ENCODE data around the gene CFAP54.
"Not testable (repeated sequence)": the region's sequence is repeated elsewhere in the genome, so short reads cannot be mapped to it uniquely, and the experiment has no call there.

Gene CFAP54

GRCh38 chr12:96489392-96490056 is at the start of gene CFAP54:
TSS of gene CFAP54 (plus strand) at chr12:96489577. CDS start at chr12:96489610, 33 bp downstream.
- DNase-seq (ENCODE audit: low read depth, low spot score) = no peak

GRCh38 chr12:96441816-96442215 is 47.6 kb upstream of the CFAP54 start:
- no peak for DNase-seq (ENCODE audit: low read depth, low spot score)

- DNase-seq (ENCODE audit: low read depth, low spot score) = no peak
These were observed 46.5 kb upstream of the CFAP54 start for GRCh38 chr12:96442906-96443305.

GRCh38 chr12:96444399-96444798 is 45.0 kb upstream of the CFAP54 start:
- no peak for DNase-seq (ENCODE audit: low read depth, low spot score)

- no peak for DNase-seq (ENCODE audit: low read depth, low spot score)
These were observed 43.4 kb upstream of the CFAP54 start for GRCh38 chr12:96445691-96446583.

GRCh38 chr12:96447256-96447655 is 42.1 kb upstream of the CFAP54 start:
- no peak for DNase-seq (ENCODE audit: low read depth, low spot score)

- DNase-seq (ENCODE audit: low read depth, low spot score) = no peak
These were observed 41.1 kb upstream of the CFAP54 start for GRCh38 chr12:96448300-96448699.

- no peak for DNase-seq (ENCODE audit: low read depth, low spot score)
These were observed 37.0 kb upstream of the CFAP54 start for GRCh38 chr12:96452261-96452922.

- DNase-seq (ENCODE audit: low read depth, low spot score) = no peak
These were observed 35.0 kb upstream of the CFAP54 start for GRCh38 chr12:96454396-96454795.

- no peak for DNase-seq (ENCODE audit: low read depth, low spot score)
These were observed 33.0 kb upstream of the CFAP54 start for GRCh38 chr12:96456265-96456974.

- no peak for DNase-seq (ENCODE audit: low read depth, low spot score)
These were observed 32.0 kb upstream of the CFAP54 start for GRCh38 chr12:96457191-96457930.

GRCh38 chr12:96459281-96459680 is 30.1 kb upstream of the CFAP54 start:
- not testable (repeated sequence) for DNase-seq (ENCODE audit: low read depth, low spot score)

GRCh38 chr12:96462571-96463280 is 26.7 kb upstream of the CFAP54 start:
- DNase-seq (ENCODE audit: low read depth, low spot score) = no peak

GRCh38 chr12:96465896-96466295 is 23.5 kb upstream of the CFAP54 start:
- no peak for DNase-seq (ENCODE audit: low read depth, low spot score)

GRCh38 chr12:96466939-96467751 is 22.2 kb upstream of the CFAP54 start:
- no peak for DNase-seq (ENCODE audit: low read depth, low spot score)

GRCh38 chr12:96471368-96472050 is 17.9 kb upstream of the CFAP54 start:
- DNase-seq (ENCODE audit: low read depth, low spot score) = no peak

- DNase-seq (ENCODE audit: low read depth, low spot score) = no peak
These were observed 17.0 kb upstream of the CFAP54 start for GRCh38 chr12:96472384-96472783.

GRCh38 chr12:96473394-96474093 is 15.8 kb upstream of the CFAP54 start:
- no peak for DNase-seq (ENCODE audit: low read depth, low spot score)
